ENCODE measurements around the gene TBC1D2. TPM values are rescaled to one million over a fixed set of nuclear protein-coding genes. Genes with fewer than 3 reads are reported as not detected.

Gene TBC1D2
- total and polyA plus RNA-seq, 2 experiments from 2014 or later: 3.7 to 6.8 TPM

DNA sequence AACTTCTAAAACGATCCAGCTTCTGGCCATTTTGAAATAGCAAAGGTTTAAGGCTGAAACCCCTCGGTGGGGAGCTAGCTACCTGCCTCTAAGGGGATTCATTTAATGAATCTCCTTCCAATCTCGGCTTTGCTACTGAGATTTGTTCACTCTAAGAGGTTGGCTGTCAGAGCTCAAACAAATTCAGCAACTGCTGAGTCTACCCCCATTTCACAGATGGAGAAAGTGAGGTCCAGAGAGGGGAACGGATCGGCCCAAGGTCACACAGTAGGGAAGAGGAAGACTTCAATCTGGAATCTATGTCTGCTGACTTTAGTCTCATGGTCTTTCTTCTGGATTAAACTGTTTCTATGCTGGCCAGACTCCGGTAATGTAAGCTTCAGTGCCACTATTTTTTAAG is 66.0 kb downstream of the TBC1D2 start (continued):
- TF ChIP-seq, protein P1, sequence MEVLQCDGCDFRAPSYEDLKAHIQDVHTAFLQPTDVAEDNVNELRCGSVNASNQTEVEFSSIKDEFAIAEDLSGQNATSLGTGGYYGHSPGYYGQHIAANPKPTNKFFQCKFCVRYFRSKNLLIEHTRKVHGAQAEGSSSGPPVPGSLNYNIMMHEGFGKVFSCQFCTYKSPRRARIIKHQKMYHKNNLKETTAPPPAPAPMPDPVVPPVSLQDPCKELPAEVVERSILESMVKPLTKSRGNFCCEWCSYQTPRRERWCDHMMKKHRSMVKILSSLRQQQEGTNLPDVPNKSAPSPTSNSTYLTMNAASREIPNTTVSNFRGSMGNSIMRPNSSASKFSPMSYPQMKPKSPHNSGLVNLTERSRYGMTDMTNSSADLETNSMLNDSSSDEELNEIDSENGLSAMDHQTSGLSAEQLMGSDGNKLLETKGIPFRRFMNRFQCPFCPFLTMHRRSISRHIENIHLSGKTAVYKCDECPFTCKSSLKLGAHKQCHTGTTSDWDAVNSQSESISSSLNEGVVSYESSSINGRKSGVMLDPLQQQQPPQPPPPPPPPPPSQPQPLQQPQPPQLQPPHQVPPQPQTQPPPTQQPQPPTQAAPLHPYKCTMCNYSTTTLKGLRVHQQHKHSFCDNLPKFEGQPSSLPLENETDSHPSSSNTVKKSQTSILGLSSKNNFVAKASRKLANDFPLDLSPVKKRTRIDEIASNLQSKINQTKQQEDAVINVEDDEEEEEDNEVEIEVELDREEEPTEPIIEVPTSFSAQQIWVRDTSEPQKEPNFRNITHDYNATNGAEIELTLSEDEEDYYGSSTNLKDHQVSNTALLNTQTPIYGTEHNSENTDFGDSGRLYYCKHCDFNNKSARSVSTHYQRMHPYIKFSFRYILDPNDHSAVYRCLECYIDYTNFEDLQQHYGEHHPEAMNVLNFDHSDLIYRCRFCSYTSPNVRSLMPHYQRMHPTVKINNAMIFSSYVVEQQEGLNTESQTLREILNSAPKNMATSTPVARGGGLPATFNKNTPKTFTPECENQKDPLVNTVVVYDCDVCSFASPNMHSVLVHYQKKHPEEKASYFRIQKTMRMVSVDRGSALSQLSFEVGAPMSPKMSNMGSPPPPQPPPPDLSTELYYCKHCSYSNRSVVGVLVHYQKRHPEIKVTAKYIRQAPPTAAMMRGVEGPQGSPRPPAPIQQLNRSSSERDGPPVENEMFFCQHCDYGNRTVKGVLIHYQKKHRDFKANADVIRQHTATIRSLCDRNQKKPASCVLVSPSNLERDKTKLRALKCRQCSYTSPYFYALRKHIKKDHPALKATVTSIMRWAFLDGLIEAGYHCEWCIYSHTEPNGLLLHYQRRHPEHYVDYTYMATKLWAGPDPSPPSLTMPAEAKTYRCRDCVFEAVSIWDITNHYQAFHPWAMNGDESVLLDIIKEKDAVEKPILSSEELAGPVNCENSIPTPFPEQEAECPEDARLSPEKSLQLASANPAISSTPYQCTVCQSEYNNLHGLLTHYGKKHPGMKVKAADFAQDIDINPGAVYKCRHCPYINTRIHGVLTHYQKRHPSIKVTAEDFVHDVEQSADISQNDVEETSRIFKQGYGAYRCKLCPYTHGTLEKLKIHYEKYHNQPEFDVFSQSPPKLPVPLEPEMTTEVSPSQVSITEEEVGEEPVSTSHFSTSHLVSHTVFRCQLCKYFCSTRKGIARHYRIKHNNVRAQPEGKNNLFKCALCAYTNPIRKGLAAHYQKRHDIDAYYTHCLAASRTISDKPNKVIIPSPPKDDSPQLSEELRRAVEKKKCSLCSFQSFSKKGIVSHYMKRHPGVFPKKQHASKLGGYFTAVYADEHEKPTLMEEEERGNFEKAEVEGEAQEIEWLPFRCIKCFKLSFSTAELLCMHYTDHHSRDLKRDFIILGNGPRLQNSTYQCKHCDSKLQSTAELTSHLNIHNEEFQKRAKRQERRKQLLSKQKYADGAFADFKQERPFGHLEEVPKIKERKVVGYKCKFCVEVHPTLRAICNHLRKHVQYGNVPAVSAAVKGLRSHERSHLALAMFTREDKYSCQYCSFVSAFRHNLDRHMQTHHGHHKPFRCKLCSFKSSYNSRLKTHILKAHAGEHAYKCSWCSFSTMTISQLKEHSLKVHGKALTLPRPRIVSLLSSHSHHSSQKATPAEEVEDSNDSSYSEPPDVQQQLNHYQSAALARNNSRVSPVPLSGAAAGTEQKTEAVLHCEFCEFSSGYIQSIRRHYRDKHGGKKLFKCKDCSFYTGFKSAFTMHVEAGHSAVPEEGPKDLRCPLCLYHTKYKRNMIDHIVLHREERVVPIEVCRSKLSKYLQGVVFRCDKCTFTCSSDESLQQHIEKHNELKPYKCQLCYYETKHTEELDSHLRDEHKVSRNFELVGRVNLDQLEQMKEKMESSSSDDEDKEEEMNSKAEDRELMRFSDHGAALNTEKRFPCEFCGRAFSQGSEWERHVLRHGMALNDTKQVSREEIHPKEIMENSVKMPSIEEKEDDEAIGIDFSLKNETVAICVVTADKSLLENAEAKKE (CRISPR knock-in tag; IDR thresholded peaks at IDR 0.05): no peak
- TF ChIP-seq, protein P2, sequence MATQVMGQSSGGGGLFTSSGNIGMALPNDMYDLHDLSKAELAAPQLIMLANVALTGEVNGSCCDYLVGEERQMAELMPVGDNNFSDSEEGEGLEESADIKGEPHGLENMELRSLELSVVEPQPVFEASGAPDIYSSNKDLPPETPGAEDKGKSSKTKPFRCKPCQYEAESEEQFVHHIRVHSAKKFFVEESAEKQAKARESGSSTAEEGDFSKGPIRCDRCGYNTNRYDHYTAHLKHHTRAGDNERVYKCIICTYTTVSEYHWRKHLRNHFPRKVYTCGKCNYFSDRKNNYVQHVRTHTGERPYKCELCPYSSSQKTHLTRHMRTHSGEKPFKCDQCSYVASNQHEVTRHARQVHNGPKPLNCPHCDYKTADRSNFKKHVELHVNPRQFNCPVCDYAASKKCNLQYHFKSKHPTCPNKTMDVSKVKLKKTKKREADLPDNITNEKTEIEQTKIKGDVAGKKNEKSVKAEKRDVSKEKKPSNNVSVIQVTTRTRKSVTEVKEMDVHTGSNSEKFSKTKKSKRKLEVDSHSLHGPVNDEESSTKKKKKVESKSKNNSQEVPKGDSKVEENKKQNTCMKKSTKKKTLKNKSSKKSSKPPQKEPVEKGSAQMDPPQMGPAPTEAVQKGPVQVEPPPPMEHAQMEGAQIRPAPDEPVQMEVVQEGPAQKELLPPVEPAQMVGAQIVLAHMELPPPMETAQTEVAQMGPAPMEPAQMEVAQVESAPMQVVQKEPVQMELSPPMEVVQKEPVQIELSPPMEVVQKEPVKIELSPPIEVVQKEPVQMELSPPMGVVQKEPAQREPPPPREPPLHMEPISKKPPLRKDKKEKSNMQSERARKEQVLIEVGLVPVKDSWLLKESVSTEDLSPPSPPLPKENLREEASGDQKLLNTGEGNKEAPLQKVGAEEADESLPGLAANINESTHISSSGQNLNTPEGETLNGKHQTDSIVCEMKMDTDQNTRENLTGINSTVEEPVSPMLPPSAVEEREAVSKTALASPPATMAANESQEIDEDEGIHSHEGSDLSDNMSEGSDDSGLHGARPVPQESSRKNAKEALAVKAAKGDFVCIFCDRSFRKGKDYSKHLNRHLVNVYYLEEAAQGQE (IDR thresholded peaks at IDR 0.05; ENCODE audit: unreplicated experiment): no peak
- TF ChIP-seq STAT1 (IDR thresholded peaks at IDR 0.05; ENCODE audit: unreplicated experiment) (no peak), JUNB (IDR thresholded peaks at IDR 0.05; ENCODE audit: unreplicated experiment) (no peak)

DNA sequence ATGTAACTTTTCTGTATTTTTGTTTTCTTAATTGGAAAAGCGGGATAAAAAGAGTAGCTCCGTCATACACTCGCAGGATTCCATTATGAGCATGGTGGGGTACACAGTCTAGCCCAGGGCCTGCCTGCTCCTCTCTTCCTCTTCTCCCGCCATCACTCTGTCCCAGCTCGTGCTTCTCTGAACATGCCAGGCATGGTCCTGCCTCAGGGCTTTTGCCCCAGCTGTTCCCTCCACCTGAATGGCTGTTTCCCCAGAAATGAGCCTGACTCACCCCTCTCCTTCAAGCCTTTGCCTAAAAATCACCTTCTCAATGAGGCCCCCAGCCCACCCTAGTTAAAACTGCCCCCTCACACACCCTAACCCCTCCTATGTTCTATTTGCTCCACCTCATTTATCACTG is 67.5 kb downstream of the TBC1D2 start:
- peaks cover 39% of the 10 kb centered on the region for H3K79me2 ChIP-seq (replicated peaks; ENCODE audit: insufficient read depth)
- peaks cover 11% of the 10 kb centered on the region; the same call in 1 of the 2 replicates for H3K4me1 ChIP-seq (ENCODE audit: insufficient read depth)
- no peak for TF ChIP-seq ZNF114 (CRISPR knock-in tag; IDR thresholded peaks at IDR 0.05)
- no peak for TF ChIP-seq EZH2 (IDR thresholded peaks at IDR 0.05; ENCODE audit: low read depth, unreplicated experiment)
- TF ChIP-seq POLR2AphosphoS5 (IDR thresholded peaks at IDR 0.05; ENCODE audit: low read depth): no peak
- no peak for TF ChIP-seq STAT1 (IDR thresholded peaks at IDR 0.05; ENCODE audit: unreplicated experiment)
- H4K20me1 ChIP-seq (replicated peaks; ENCODE audit: insufficient read depth): no peaks in the 10 kb centered on the region; the same call in 1 of the 2 replicates
- peaks cover 16% of the 10 kb centered on the region for H3K27me3 Mint-ChIP-seq (ENCODE audit: insufficient read depth, low read depth, poor library complexity)
- peaks cover 27% of the 10 kb centered on the region for H3K4me1 Mint-ChIP-seq
- ATAC-seq (no peak), DNase-seq (ENCODE audit: low spot score) (no peak)
- H2AFZ ChIP-seq: no peak overlapping the region
- no peaks in the 10 kb centered on the region for H3K27me3 ChIP-seq (ENCODE audit: insufficient read depth)
- H3K9me2 ChIP-seq (ENCODE audit: insufficient read depth): no peaks in the 10 kb centered on the region
- H3F3A ChIP-seq (replicated peaks; ENCODE audit: low read depth): no peaks in the 10 kb centered on the region
- H3K36me3 Mint-ChIP-seq (ENCODE audit: low read depth): no peaks in the 10 kb centered on the region
- no peak overlapping the region for H3K27ac ChIP-seq (ENCODE audit: low read depth)
- no peak overlapping the region for H3K4me3 ChIP-seq
- H3K4me3 Mint-ChIP-seq: no peak overlapping the region
- H3K27ac Mint-ChIP-seq: no peak overlapping the region
- no peaks in the 10 kb centered on the region; the same call in 1 of the 2 replicates for H3K36me3 ChIP-seq (ENCODE audit: insufficient read depth)
- H3K9me3 Mint-ChIP-seq: no peaks in the 10 kb centered on the region; the same call in 2 of the 3 replicates
- no peak overlapping the region for H3K4me2 ChIP-seq
